ENCODE data around the gene TBL1X.
A peak's percentile ranks its signal among the peaks of the same experiment; 100 is the strongest.
"Not testable (repeated sequence)": the region's sequence is repeated elsewhere in the genome, so short reads cannot be mapped to it uniquely, and the experiment has no call there.

TBL1X gene

DNA sequence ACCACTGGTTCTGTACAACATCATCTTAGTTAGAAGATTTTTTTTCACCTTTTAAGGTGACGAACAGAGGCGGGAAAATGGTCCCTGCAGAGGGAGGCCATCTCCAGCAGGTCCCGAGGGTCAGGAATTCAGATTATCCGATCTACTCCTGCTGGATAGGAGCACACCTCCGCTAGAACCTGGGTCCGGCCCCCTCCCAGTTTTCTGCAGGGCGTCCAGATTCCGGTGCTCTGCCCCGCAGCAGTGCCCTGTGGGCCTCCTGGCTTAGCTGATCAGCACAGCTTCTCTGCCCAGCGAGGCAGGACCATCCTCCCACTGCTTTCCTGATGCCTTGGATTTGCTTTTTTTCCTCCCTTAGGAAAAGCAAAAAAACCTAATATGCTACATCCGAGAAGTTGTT, 2.3 kb downstream of the TBL1X start:
- no peak for DNase-seq (ENCODE audit: low read depth)
- in situ Hi-C loops (cut with HindIII; ENCODE audit: low sequenced_read_pairs): no loop called here
- peak overlapping the region; percentile 65 for H3K4me3 ChIP-seq (ENCODE audit: low read depth, low read length)

GRCh38 chrX:9467751-9468150, 2.9 kb downstream of the TBL1X start:
- peak overlapping the region; percentile 65 for H3K4me3 ChIP-seq (ENCODE audit: low read depth, low read length)
- TF ChIP-seq, protein P1, sequence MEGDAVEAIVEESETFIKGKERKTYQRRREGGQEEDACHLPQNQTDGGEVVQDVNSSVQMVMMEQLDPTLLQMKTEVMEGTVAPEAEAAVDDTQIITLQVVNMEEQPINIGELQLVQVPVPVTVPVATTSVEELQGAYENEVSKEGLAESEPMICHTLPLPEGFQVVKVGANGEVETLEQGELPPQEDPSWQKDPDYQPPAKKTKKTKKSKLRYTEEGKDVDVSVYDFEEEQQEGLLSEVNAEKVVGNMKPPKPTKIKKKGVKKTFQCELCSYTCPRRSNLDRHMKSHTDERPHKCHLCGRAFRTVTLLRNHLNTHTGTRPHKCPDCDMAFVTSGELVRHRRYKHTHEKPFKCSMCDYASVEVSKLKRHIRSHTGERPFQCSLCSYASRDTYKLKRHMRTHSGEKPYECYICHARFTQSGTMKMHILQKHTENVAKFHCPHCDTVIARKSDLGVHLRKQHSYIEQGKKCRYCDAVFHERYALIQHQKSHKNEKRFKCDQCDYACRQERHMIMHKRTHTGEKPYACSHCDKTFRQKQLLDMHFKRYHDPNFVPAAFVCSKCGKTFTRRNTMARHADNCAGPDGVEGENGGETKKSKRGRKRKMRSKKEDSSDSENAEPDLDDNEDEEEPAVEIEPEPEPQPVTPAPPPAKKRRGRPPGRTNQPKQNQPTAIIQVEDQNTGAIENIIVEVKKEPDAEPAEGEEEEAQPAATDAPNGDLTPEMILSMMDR (IDR thresholded peaks at IDR 0.05; ENCODE audit: low read depth, low read length, missing control alignments): no peak
- no peak for DNase-seq (ENCODE audit: low read depth)
- in situ Hi-C loops (cut with HindIII; ENCODE audit: low sequenced_read_pairs): no loop called here

More for the DNA sequence above, 2.3 kb downstream of the TBL1X start:
- TF ChIP-seq, protein P1 (IDR thresholded peaks at IDR 0.05; ENCODE audit: low read depth, low read length, missing control alignments): no peak

DNA sequence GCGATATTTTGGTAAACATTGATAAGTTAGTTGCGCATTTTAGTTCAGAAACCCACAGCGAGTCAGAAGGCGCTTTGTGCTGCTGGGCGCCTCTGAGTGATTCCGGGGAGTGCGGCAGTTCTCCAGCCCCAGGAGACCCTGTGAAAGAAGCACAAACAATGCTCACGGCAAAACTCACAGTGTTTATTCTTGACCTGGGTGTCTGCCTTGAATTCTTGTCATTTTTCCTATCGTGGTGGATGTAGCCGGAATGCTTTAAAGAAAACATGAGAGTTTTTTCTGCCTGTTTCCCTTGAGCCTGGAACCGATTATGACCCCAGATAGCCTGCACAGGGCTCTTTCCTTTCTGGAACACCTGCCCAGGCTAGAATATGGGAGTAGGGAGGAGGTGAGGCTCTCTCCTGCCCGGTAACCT, 6.7 kb downstream of the TBL1X start:
- in situ Hi-C loops (cut with HindIII; ENCODE audit: low sequenced_read_pairs): no loop called here
- no peak for DNase-seq (ENCODE audit: low read depth)
- no peak overlapping the region for H3K4me3 ChIP-seq (ENCODE audit: low read depth, low read length)
- TF ChIP-seq, protein P1 (IDR thresholded peaks at IDR 0.05; ENCODE audit: low read depth, low read length, missing control alignments): no peak

DNA sequence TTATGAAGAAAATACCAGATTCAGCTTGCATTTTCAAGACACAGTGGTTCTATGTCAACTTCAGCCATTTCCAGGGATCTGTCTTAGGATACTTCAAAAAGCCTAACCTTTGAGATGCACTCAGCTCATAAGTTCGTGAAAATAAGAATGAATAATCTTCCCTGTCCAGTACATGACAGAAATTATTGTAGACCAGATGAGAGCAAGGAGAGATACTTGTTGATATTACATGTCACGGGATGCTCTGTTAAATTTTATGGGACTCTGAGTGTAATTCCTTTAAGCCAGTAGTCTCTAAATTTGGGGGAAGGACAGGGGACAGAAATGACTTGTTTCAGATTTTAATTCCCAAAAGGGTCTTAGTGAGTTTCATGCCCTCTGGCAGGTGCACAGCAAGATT, 8.8 kb downstream of the TBL1X start:
- no peak for DNase-seq (ENCODE audit: low read depth)
- no peak overlapping the region for H3K4me3 ChIP-seq (ENCODE audit: low read depth, low read length)
- TF ChIP-seq, protein P1 (IDR thresholded peaks at IDR 0.05; ENCODE audit: low read depth, low read length, missing control alignments): no peak
- in situ Hi-C loops (cut with HindIII; ENCODE audit: low sequenced_read_pairs): no loop called here

DNA sequence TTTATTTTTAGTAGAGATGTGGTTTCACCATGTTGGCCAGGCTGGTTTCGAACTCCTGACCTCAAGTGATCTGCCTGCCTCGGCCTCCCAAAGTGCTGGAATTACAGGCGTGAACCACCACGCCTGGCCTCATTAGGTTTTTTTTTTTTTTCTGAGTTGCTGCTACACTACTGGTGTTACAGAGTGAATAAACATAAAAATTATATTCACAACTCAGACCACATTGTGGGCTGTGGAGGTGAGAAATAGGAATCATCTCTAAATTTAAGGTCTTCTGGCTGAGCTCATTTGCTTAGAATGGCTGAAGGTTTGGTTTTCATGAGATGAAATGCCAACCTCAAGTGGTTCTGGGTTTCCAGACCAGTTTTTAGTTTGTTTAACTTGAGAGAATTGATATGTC, 10.6 kb downstream of the TBL1X start:
- H3K4me3 ChIP-seq (ENCODE audit: low read depth, low read length); in situ Hi-C loops (cut with HindIII; ENCODE audit: low sequenced_read_pairs); DNase-seq (ENCODE audit: low read depth): not testable (repeated sequence)

GRCh38 chrX:9475984-9476383, 11.1 kb downstream of the TBL1X start:
- no peak for DNase-seq (ENCODE audit: low read depth)
- TF ChIP-seq, protein P1 (IDR thresholded peaks at IDR 0.05; ENCODE audit: low read depth, low read length, missing control alignments): no peak
- H3K4me3 ChIP-seq (ENCODE audit: low read depth, low read length): no peak overlapping the region
- in situ Hi-C loops (cut with HindIII; ENCODE audit: low sequenced_read_pairs): no loop called here

DNA sequence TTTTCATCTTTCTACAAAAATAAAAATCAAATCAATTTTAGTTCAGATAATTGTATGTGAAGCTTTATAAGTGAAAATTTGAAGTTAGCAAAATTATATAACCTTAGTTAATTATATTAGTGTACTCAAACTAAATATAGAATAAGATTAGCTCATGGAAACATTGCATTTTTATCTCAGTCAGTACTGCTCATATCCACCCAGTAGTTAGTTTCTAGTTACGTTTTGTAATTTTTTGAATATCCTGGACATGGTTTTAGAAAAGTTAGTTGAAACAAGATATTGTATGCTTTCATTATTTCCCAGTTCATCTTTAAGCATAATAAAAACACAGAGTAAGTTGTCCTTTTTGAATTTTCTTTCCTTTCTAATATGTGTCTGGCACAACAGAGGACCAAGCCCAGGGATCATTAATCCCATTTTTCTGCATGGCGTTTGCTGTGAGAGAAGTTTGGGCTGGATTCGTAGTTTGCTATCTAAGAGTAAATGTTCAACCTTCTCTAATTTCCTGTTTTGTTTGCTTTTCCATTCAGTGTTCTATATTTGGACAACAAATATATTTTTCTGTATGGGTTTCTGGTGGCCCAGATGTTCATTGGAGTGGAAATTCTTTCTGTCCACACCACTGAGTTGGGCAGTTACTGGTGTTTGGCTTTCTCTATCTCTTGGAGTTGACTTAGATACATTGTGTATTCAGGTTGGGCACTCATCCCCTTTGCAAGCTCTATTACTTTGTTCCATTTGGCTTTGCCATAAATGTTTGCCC, 12.1 kb downstream of the TBL1X start:
- DNase-seq (ENCODE audit: low read depth): no peak
- in situ Hi-C loops (cut with HindIII; ENCODE audit: low sequenced_read_pairs): no loop called here
- TF ChIP-seq, protein P1 (IDR thresholded peaks at IDR 0.05; ENCODE audit: low read depth, low read length, missing control alignments): no peak
- H3K4me3 ChIP-seq (ENCODE audit: low read depth, low read length): no peak overlapping the region

Data from astrocyte of the cerebellum (primary cell).